Activated CD4-positive, CD25-positive, alpha-beta regulatory T cell (primary cell): ENCODE measurements around the gene MPHOSPH6.
"Not testable (repeated sequence)": the region's sequence is repeated elsewhere in the genome, so short reads cannot be mapped to it uniquely, and the experiment has no call there.

Experiments used
- DNase-seq, 4 experiments: peaks; one replicate each; lab custom pipeline; 2025; lab: John Stamatoyannopoulos, UW

Gene MPHOSPH6

GRCh38 chr16:82118749-82119148 is 51.3 kb downstream of the MPHOSPH6 start:
- no peak for DNase-seq

GRCh38 chr16:82116535-82116934 is 53.5 kb downstream of the MPHOSPH6 start:
- DNase-seq: no peak

- no peak for DNase-seq
These were observed 56.3 kb downstream of the MPHOSPH6 start for GRCh38 chr16:82113741-82114140.

- no peak for DNase-seq
These were observed 58.1 kb downstream of the MPHOSPH6 start for GRCh38 chr16:82111944-82112343.

GRCh38 chr16:82109266-82109665 is 60.8 kb downstream of the MPHOSPH6 start:
- not testable (repeated sequence) for DNase-seq

GRCh38 chr16:82108774-82109173 is 61.2 kb downstream of the MPHOSPH6 start:
- DNase-seq: no peak

GRCh38 chr16:82108100-82108499 is 61.9 kb downstream of the MPHOSPH6 start:
- no peak for DNase-seq

GRCh38 chr16:82105107-82105506 is 64.9 kb downstream of the MPHOSPH6 start:
- no peak for DNase-seq
